NB4 (cell line): Measurements from ENCODE around the gene SEMA6B.

ENCODE experiments used
- DNase-seq: peaks from one replicate; pipeline ENCODE4 v3.0.0; 2010; ENCODE audit warnings: low read depth
- H3K4me3 ChIP-seq: one replicate; pipeline ENCODE4 v1.5.1; 2011; ENCODE audit warnings: mild to moderate bottlenecking, low read depth, low read length, moderate library complexity
- CTCF ChIP-seq: IDR thresholded peaks from one replicate; pipeline ENCODE4 v1.5.1; 2012; ENCODE audit warnings: low read depth, low read length
- MAX ChIP-seq: IDR thresholded peaks from 2 replicates; pipeline ENCODE4 v1.6.1; 2011; ENCODE audit warnings: low read depth, low read length
- MYC ChIP-seq: IDR thresholded peaks from 2 replicates; pipeline ENCODE4 v1.6.1; 2011; ENCODE audit warnings: low read depth, low read length
- POLR2A ChIP-seq: IDR thresholded peaks from 2 replicates; pipeline ENCODE4 v1.6.1; 2011; ENCODE audit warnings: mild to moderate bottlenecking; ENCODE audit not compliant: insufficient read length; ENCODE audit errors: extremely low read depth

The SEMA6B gene

DNA sequence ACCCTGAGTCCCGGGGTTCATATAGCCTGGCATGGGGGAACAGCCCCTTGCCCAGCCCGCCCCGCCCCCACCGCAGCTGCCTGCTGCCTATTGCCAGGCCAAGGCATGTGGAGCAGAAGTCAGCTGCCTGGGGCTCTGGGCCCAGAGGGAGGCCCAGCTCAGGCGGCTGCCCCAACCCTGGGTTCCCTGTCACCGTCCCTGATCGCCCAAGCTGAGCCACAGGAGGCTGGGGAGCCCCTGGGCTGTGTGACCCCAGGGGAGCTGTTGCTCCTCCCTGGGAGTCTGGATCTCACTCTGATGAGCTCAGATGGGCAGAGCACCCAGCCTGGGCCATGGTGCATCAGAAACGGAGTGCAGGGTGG, 42.6 kb downstream of the SEMA6B start:
- TF ChIP-seq CTCF (no peak), MAX (no peak), MYC (no peak), POLR2A (no peak)
- peak; percentile 14 for DNase-seq
- H3K4me3 ChIP-seq = no peak overlapping the region

DNA sequence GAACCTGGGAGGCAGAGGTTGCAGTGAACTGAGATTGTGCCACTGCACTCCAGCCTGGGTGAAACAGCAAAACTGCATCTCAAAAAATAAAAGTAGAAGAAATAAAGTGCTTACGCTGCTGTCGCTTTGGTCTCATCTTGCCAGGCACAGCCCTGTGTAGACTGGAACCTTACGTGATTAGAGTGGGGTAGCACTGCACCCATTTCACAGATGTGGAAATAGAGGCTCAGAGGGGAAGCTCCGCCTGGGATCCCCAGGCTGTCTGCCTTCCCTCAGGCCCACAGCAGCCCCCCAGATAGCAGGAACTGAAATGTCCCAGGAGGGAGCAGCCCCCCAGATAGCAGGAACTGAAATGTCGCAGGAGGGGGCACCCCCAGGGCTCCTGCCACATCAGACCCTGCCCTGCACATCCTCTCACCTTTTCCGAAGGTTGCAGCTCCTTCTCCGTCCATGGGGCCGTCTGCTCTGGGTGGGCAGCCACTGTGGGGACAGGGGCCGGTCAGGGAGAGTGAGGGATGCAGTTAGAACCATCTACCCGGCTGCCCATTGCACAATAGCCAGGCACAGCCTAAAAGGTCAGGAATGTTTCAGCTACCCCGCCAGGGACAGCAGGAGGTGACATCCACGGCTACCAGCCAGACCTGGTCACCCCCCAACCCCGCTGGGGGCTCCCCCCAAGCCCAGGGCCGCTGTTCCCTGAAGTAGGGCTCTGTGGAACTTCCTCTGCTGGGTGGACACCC, 43.1 kb downstream of the SEMA6B start:
- H3K4me3 ChIP-seq = no peak overlapping the region
- TF ChIP-seq MYC (no peak), POLR2A (no peak), MAX (no peak), CTCF (no peak)
- no peak for DNase-seq

DNA sequence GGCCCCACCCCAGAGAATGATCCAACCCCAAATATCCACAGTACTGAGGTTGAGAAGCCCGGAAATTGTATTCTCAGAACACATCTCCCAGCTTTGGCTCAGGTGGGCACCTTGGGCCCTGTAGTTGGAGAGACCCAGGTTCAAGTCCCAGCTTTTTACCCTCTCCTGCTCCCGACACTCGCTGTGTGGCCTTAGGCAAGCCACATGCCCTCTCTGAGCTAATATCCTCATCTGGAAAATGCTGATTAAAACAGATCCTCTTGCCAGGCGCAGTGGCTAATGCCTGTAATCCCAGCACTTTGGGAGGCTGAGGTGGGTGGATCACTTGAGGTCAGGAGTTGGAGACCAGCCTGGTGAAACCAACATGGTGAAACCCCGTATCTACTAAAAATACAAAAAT, 43.8 kb downstream of the SEMA6B start:
- no peak overlapping the region for H3K4me3 ChIP-seq
- TF ChIP-seq CTCF (no peak), MAX (no peak), MYC (no peak)
- DNase-seq = no peak

GRCh38 chr19:4513248-4513647, 46.2 kb downstream of the SEMA6B start:
- no peak overlapping the region for H3K4me3 ChIP-seq
- no peak for DNase-seq

GRCh38 chr19:4512070-4512469, 47.4 kb downstream of the SEMA6B start:
- no peak for DNase-seq
- TF ChIP-seq MYC (no peak), CTCF (no peak), MAX (no peak), POLR2A (no peak)
- H3K4me3 ChIP-seq = no peak overlapping the region

More at GRCh38 chr19:4513248-4513647, 46.2 kb downstream of the SEMA6B start:
- TF ChIP-seq MYC (no peak), MAX (no peak), POLR2A (no peak), CTCF (no peak)
